Fibroblast of lung (primary cell): ENCODE data around the gene NAA10. TPM values are rescaled to one million over a fixed set of nuclear protein-coding genes. Genes with fewer than 3 reads are reported as not detected.

Experiments used
- DNase-seq, 2 donors: peaks; one replicate each; pipeline versions ENCODE4 v3.0.0 to v3.0.0-alpha.2; 2010; ENCODE audit warnings: low read depth in 2 of 2
- H2AFZ ChIP-seq: 2 replicates; pipeline ENCODE4 v1.5.1; 2012; ENCODE audit warnings: low read length, control low read depth, inconsistent platforms
- H3K27ac ChIP-seq: 2 replicates; pipeline ENCODE4 v1.5.1; 2011; ENCODE audit warnings: low read length, control low read depth; ENCODE audit not compliant: insufficient read depth
- H3K27me3 ChIP-seq: 2 replicates; pipeline ENCODE4 v1.5.1; 2011; ENCODE audit warnings: mild to moderate bottlenecking, low read length; ENCODE audit not compliant: control insufficient read depth, insufficient read depth
- H3K36me3 ChIP-seq: 2 replicates; pipeline ENCODE4 v1.5.1; 2011; ENCODE audit warnings: low read length; ENCODE audit not compliant: control insufficient read depth, insufficient read depth
- H3K4me1 ChIP-seq: 2 replicates; pipeline ENCODE4 v1.5.1; 2011; ENCODE audit warnings: low read length; ENCODE audit not compliant: control insufficient read depth, insufficient read depth; ENCODE audit errors: extremely low read depth
- H3K4me2 ChIP-seq: 2 replicates; pipeline ENCODE4 v1.5.1; 2011; ENCODE audit warnings: low read length, control low read depth; ENCODE audit not compliant: insufficient read depth; ENCODE audit errors: extremely low read depth
- H3K4me3 ChIP-seq, 4 experiments: fragments of 200-600 bp in 1 of 4; sonication (generic) in 1 of 4; replicated peaks in 1 of 4; 2 replicates each; pipeline ENCODE4 v1.5.1; 2011 to 2016; ENCODE audit warnings: low read length in 4 of 4, low read depth in 3 of 4, mild to moderate bottlenecking in 3 of 4, control low read depth in 2 of 4, inconsistent platforms in 1 of 4, mixed read lengths in 1 of 4; ENCODE audit not compliant: insufficient read depth in 1 of 4; ENCODE audit errors: control extremely low read depth in 1 of 4
- H3K79me2 ChIP-seq: 2 replicates; pipeline ENCODE4 v1.5.1; 2012; ENCODE audit warnings: mild to moderate bottlenecking, low read length, inconsistent platforms; ENCODE audit not compliant: control insufficient read depth, insufficient read depth
- H3K9ac ChIP-seq: 2 replicates; pipeline ENCODE4 v1.5.1; 2011; ENCODE audit warnings: mild to moderate bottlenecking, low read length, control low read depth; ENCODE audit not compliant: insufficient read depth
- H3K9me3 ChIP-seq: 2 replicates; pipeline ENCODE4 v1.5.1; 2012; ENCODE audit warnings: low read depth, low read length; ENCODE audit not compliant: control insufficient read depth, insufficient read depth
- H4K20me1 ChIP-seq: 2 replicates; pipeline ENCODE4 v1.5.1; 2011; ENCODE audit warnings: low read length; ENCODE audit not compliant: control insufficient read depth, insufficient read depth; ENCODE audit errors: extremely low read depth
- EZH2 ChIP-seq: IDR thresholded peaks from 2 replicates; pipeline ENCODE4 v1.5.1; 2012; ENCODE audit warnings: low read length, control low read depth, mild to moderate bottlenecking; ENCODE audit errors: missing control alignments
- polyA plus RNA-seq, 2 donors: library from polyadenylated mRNA; depleted of rRNA in 1 of 2; stranded (reverse) in 1 of 2; unstranded in 1 of 2; fragments of >200 nt; gene quantifications; 2 replicates each; pipeline ENCODE4 v1.2.1, GENCODE V29; 2011 to 2012; ENCODE audit warnings: missing spikeins in 1 of 2
- total RNA-seq: library from RNA; depleted of rRNA; stranded (reverse); fragments of >200 nt; gene quantifications from 2 replicates; pipeline ENCODE4 v1.2.1, GENCODE V29; 2014
- TF ChIP-seq, protein P1 (sequence below), 2 donors: IDR thresholded peaks in 1 of 2; conservative IDR thresholded peaks in 1 of 2; 1 replicate in 1 of 2; 2 replicates in 1 of 2; pipeline ENCODE4 v1.5.1; 2011 to 2012; ENCODE audit warnings: low read length in 2 of 2, control low read depth in 1 of 2, inconsistent platforms in 1 of 2, low read depth in 1 of 2, mild to moderate bottlenecking in 1 of 2

Gene NAA10
- total and polyA plus RNA-seq, 2 donors (not counting 1 experiment from before 2014, with no cell fraction given): 37.0 to 66.2 TPM

DNA sequence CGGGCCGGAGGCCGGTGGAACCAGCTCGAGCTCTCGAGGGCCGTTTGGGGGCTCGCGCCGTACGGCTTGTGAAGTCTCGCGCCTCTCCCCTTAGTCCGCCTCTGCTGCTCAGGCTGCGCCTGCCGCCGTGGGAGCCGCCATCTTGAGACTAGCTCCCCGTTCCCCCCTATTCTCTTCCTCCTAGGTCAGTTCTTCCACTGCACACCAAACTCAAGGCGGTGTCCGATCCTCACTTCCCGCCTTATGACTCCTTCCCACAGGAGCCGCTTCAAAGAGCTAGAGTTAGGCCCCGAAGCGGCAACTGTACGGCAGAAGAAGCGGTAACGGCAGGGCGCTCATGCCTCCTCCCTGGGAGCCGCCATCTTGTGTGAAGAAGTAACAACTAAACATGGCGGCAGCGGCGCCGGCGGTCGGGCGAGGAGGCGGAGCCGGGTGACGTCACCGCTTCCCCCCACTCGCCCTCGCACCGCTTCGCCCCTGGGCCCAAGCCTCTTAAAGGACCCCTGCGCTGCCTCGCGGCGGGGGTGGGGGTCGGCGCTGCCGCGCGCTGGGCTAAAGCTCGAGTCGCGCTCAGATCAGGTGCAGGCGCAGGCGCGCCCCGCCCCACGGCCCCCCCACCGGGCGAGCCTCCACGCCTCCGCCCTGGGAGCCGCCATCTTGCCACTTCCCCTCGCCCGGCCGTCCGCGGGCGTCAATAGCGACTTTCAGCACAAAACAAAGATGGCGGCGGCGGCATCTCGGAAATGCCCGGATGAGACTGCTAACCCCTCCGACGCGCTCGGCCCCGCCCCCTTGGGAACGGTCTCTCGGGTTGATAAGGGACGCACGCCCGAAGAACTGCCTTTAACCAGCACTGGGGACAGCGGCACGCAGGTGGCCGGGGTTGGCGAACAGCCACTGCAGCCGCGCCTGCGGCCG, 36.9 kb upstream of the NAA10 start, which contains the start of gene HCFC1:
TSS of gene HCFC1 (minus strand) at position 369 of the 918 bp plus-strand sequence. CDS start 978 bp downstream, outside the sequence.
- H2AFZ ChIP-seq: peak within 1 kb of the TSS; percentile 59
- peaks cover 52% of the 10 kb centered on the region for H3K79me2 ChIP-seq
- H3K4me2 ChIP-seq: peak within 1 kb of the TSS; percentile 96
- H3K4me1 ChIP-seq: peaks cover 17% of the 10 kb centered on the region
- H3K36me3 ChIP-seq: no peaks in the 10 kb centered on the region
- H3K27me3 ChIP-seq: no peaks in the 10 kb centered on the region
- TF ChIP-seq, protein P1, sequence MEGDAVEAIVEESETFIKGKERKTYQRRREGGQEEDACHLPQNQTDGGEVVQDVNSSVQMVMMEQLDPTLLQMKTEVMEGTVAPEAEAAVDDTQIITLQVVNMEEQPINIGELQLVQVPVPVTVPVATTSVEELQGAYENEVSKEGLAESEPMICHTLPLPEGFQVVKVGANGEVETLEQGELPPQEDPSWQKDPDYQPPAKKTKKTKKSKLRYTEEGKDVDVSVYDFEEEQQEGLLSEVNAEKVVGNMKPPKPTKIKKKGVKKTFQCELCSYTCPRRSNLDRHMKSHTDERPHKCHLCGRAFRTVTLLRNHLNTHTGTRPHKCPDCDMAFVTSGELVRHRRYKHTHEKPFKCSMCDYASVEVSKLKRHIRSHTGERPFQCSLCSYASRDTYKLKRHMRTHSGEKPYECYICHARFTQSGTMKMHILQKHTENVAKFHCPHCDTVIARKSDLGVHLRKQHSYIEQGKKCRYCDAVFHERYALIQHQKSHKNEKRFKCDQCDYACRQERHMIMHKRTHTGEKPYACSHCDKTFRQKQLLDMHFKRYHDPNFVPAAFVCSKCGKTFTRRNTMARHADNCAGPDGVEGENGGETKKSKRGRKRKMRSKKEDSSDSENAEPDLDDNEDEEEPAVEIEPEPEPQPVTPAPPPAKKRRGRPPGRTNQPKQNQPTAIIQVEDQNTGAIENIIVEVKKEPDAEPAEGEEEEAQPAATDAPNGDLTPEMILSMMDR (conservative IDR thresholded peaks at IDR 0.05 in 1 of 2, IDR thresholded peaks at IDR 0.05 in 1 of 2; ENCODE audit: low read depth in 1 of 2, low read length in 2 of 2): no peak
- no peak for TF ChIP-seq EZH2
- H3K27ac ChIP-seq: peak within 1 kb of the TSS; percentile 100
- no peaks in the 10 kb centered on the region for H3K9me3 ChIP-seq
- no peaks in the 10 kb centered on the region for H4K20me1 ChIP-seq
- peak within 1 kb of the TSS; percentile 81 to 99 (median 90) for H3K4me3 ChIP-seq
- peak within 1 kb of the TSS; percentile 98 for H3K9ac ChIP-seq
- peak; percentile 85 to 88 for DNase-seq

DNA sequence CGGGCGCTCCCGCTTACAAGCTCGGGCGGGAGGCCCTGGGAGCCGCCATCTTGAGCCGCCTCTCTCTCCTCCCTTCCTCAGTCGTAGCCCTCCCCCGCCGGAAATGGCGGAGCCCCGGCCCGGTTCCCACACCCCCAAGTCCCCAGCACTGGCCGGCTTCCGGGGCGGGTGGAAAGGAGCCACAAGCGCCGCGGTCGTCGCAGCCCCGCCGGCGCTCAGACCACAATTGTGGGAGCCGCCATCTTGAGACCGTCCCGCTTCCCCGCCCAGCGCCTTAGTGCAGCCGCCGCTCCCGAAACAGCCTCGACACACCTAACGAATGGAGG, 36.2 kb upstream of the NAA10 start:
- H3K36me3 ChIP-seq: no peaks in the 10 kb centered on the region
- H4K20me1 ChIP-seq: no peaks in the 10 kb centered on the region
- H3K4me2 ChIP-seq: peak overlapping the region; percentile 88
- peak overlapping the region; percentile 59 for H2AFZ ChIP-seq
- H3K9ac ChIP-seq: peak overlapping the region; percentile 98
- peaks cover 58% of the 10 kb centered on the region for H3K79me2 ChIP-seq
- H3K4me1 ChIP-seq: peaks cover 21% of the 10 kb centered on the region
- H3K4me3 ChIP-seq: peak overlapping the region; percentile 80 to 99 (median 88)
- peak overlapping the region; percentile 100 for H3K27ac ChIP-seq
- TF ChIP-seq, protein P1 (conservative IDR thresholded peaks at IDR 0.05 in 1 of 2, IDR thresholded peaks at IDR 0.05 in 1 of 2; ENCODE audit: low read depth in 1 of 2, low read length in 2 of 2): no peak
- no peak for TF ChIP-seq EZH2
- DNase-seq: peak; percentile 87 to 88
- no peaks in the 10 kb centered on the region for H3K27me3 ChIP-seq
- no peaks in the 10 kb centered on the region for H3K9me3 ChIP-seq

DNA sequence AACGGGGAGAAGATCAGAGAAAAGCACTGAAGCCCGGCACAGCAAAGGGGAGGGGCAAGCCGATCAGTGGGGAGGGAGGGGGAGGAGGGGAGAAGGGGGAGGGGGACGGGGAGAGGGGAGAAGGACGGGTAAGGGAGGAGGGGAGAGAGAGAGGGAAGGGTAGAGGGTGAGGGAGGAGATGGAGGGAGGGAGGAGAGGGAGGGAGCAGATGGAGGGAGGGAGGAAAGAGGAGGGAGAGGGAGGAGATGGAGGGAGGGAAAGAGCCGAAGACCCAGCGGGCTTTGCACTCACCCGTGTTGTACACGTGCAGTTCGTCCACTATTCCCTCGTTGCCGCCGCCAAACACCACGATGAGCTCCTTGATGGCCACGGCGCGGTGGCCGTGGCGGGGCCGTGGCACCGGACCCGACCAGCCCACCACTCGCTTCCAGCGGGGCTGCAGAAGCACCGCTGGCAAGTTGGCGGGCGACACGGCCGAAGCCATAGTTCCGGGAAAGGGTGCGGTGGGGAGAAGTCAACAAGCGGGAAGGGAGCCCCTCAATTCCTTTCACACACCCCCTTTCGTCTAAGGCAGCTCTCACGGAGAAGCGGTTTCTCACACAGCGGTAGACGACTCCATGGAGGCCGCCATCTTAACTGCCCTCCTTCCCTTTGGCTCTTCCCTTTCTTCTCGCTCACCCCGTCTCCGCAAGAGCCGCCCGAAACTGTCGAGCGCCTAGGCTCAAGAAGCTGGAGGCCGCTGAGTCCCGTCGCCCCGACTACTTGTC, 35.7 kb upstream of the NAA10 start:
- H3K79me2 ChIP-seq: peaks cover 63% of the 10 kb centered on the region
- TF ChIP-seq EZH2: no peak
- TF ChIP-seq, protein P1 (conservative IDR thresholded peaks at IDR 0.05 in 1 of 2, IDR thresholded peaks at IDR 0.05 in 1 of 2; ENCODE audit: low read depth in 1 of 2, low read length in 2 of 2): no peak
- no peaks in the 10 kb centered on the region for H4K20me1 ChIP-seq
- H3K27ac ChIP-seq: peak overlapping the region; percentile 100
- H3K36me3 ChIP-seq: no peaks in the 10 kb centered on the region
- H3K4me3 ChIP-seq: peak overlapping the region; percentile 80 to 99 (median 88)
- peak overlapping the region; percentile 17 for H2AFZ ChIP-seq
- H3K9me3 ChIP-seq: no peaks in the 10 kb centered on the region
- H3K27me3 ChIP-seq: no peaks in the 10 kb centered on the region
- peaks cover 21% of the 10 kb centered on the region for H3K4me1 ChIP-seq
- DNase-seq: peak; percentile 82 to 90
- H3K9ac ChIP-seq: peak overlapping the region; percentile 98
- H3K4me2 ChIP-seq: peak overlapping the region; percentile 80
